Body of pancreas (tissue), 4 donors: Measurements from ENCODE around the gene TPO. TPM values are rescaled to one million over a fixed set of nuclear protein-coding genes. Genes with fewer than 3 reads are reported as not detected.

Experiments
- ATAC-seq: fragments of 150-250 bp; one replicate; pipeline ENCODE4 v1.9.1; 2016
- DNase-seq, 4 donors: peaks; one replicate each; pipeline ENCODE4 v3.0.0-alpha.2; 2019
- H3K27ac ChIP-seq, 4 donors: fragments of 200-600 bp; sonication (generic); 1 replicate in 3 of 4; 2 replicates in 1 of 4; pipeline versions ENCODE4 v1.5.1 to v1.6.1; 2016 to 2019; ENCODE audit warnings: mild to moderate bottlenecking in 1 of 4, mixed read lengths in 1 of 4, moderate library complexity in 1 of 4
- H3K27me3 ChIP-seq, 2 donors: fragments of 200-600 bp; sonication (generic); one replicate each; pipeline ENCODE4 v1.6.0; 2016; ENCODE audit warnings: mild to moderate bottlenecking in 1 of 2
- H3K36me3 ChIP-seq, 2 donors: fragments of 200-600 bp; sonication (generic); replicated peaks in 1 of 2; 2 replicates each; pipeline ENCODE4 v1.5.1; 2016; ENCODE audit warnings: low read depth in 2 of 2; ENCODE audit not compliant: insufficient read depth in 1 of 2
- H3K4me1 ChIP-seq: fragments of 200-600 bp; sonication (generic); one replicate; pipeline ENCODE4 v1.6.0; 2016
- H3K4me3 ChIP-seq, 2 donors: fragments of 200-600 bp; sonication (generic); 1 replicate in 1 of 2; 2 replicates in 1 of 2; pipeline ENCODE4 v1.5.1; 2016 to 2019
- H3K9me3 ChIP-seq, 3 donors: fragments of 200-600 bp; sonication (generic); 1 replicate in 2 of 3; 2 replicates in 1 of 3; pipeline ENCODE4 v1.5.1; 2016
- CTCF ChIP-seq, 7 experiments: fragments of 450-650 bp in 4 of 7; fragments of 200-600 bp in 3 of 7; sonication (generic) in 3 of 7; IDR thresholded peaks; one replicate each; pipeline ENCODE4 v1.5.1; 2016 to 2019; ENCODE audit warnings: antibody characterized with exemption in 7 of 7
- POLR2A ChIP-seq, 3 donors: fragments of 450-650 bp; IDR thresholded peaks; one replicate each; pipeline ENCODE4 v1.6.1; 2016; ENCODE audit warnings: antibody characterized with exemption in 3 of 3, mild to moderate bottlenecking in 2 of 3
- WGBS, 2 donors: methylation state at CpG; one replicate each; pipeline ENCODE4 v1.1.5; 2017; 5-methylcytosine and 5-hydroxymethylcytosine counted together
- intact Hi-C: fragments of 100-400 bp; cut with DNase I; formaldehyde crosslinking; loops from one replicate; pipeline ENCODE4 v1.15.1; 2023
- total RNA-seq, 2 donors: library from RNA; depleted of rRNA; stranded (reverse); fragments of >200 nt; gene quantifications; one replicate each; pipeline ENCODE4 v1.1.0, GENCODE V29; 2016

TPO gene
- total RNA-seq, 2 donors from 2014 or later = 1.0 to 4.3 TPM

DNA sequence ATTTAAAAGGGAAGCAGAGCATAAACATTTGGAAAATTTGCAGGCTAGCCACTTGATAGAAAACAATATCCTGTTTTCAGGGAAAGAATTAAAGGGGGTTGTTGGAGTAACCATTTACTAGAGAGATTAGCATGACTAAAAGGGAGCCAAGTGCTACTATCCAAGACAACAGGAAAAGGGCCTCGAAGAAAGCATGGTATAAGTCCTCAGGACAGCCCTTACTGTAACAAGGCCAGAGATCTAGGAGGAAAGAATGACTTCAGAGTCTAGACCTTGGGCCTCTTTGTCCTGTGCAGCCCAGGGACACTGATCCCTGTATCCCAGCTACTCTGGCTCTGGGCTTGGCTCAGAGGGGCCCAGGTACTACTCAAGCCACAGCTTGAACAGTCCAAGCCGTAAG is 16.6 kb downstream of the TPO start:
- TF ChIP-seq CTCF (IDR thresholded peaks at IDR 0.05) = no peak
- no peak for TF ChIP-seq POLR2A (IDR thresholded peaks at IDR 0.05)
- intact Hi-C loops = no loop called here
- DNase-seq (no peak), ATAC-seq (no peak)
- Histone ChIP-seq H3K27ac (no peak overlapping the region), H3K36me3 (no peaks in the 10 kb centered on the region), H3K4me3 (no peak overlapping the region), H3K9me3 (no peaks in the 10 kb centered on the region), H3K4me1 (no peaks in the 10 kb centered on the region), H3K27me3 (no peaks in the 10 kb centered on the region)
- WGBS, 2 donors = 83 to 88% methylated on average over 1 to 2 of the region's 2 CpGs

GRCh38 chr2:1430491-1430890 is 17.2 kb downstream of the TPO start:
- 58 to 88% methylated on average over 2 of the region's 2 CpGs for WGBS, 2 donors
- intact Hi-C loops = no loop called here
- H3K4me3 ChIP-seq = no peak overlapping the region
- DNase-seq (no peak), ATAC-seq (no peak)
- no peaks in the 10 kb centered on the region for H3K9me3 ChIP-seq
- H3K27me3 ChIP-seq = no peaks in the 10 kb centered on the region
- TF ChIP-seq POLR2A (IDR thresholded peaks at IDR 0.05) (no peak), CTCF (IDR thresholded peaks at IDR 0.05) (no peak)
- no peaks in the 10 kb centered on the region for H3K4me1 ChIP-seq
- H3K27ac ChIP-seq = no peak overlapping the region
- H3K36me3 ChIP-seq = no peaks in the 10 kb centered on the region

DNA sequence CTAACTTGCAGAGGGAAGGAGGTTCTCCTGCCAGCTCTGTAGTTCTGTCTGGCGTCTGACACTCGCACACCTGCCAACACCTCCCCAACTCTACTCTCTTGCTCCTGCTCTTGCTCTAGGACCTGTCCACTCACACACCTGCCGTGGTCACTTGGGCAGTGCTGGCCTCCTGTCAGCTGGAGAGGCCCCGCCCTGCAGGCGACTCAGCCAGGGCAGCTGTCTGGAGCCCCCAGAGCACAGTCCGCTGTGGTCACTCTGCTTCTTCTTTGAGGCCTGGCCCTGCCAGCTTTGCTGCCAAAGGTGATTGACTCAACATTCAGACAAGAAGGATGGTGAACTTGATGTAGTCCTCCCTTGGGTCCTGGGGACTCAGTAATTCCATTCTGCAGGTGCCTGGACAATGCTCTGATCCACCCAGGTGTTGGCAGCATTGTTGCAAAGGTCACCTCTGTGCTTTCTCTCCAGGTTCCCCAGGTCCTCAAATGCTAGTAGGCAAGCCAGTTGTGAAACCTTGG is 18.7 kb downstream of the TPO start:
- H3K27ac ChIP-seq = no peak overlapping the region
- DNase-seq (no peak), ATAC-seq (no peak)
- intact Hi-C loops = no loop called here
- H3K9me3 ChIP-seq = no peaks in the 10 kb centered on the region
- H3K4me3 ChIP-seq = no peak overlapping the region
- no peaks in the 10 kb centered on the region for H3K36me3 ChIP-seq
- H3K27me3 ChIP-seq = no peaks in the 10 kb centered on the region
- no peaks in the 10 kb centered on the region for H3K4me1 ChIP-seq
- TF ChIP-seq CTCF (IDR thresholded peaks at IDR 0.05) = no peak
- TF ChIP-seq POLR2A (IDR thresholded peaks at IDR 0.05) = no peak
- WGBS, 2 donors = 82 to 91% methylated on average over 6 of the region's 6 CpGs

DNA sequence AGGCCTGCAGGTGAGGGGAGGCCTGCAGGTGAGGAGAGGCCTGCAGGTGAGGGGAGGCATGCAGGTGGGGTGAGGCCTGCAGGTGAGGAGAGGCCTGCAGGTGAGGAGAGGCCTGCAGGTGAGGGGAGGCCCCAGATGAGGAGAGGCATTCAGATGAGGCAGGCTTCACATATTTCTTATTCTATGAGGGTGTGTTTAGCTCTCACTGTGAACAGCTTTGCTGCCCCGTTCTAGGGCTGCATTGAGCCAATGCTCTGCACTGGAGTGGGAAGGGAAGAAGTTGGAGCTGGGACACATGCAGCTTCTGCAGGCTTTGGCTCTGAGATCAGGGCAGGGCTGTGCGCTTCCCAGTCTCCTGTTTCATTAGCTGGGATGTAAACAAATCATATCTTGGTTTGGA is 19.5 kb downstream of the TPO start:
- H3K9me3 ChIP-seq = no peaks in the 10 kb centered on the region
- H3K27ac ChIP-seq = no peak overlapping the region
- H3K27me3 ChIP-seq = no peaks in the 10 kb centered on the region
- WGBS, 2 donors = 89 to 97% methylated on average over 2 of the region's 2 CpGs
- DNase-seq (no peak), ATAC-seq (no peak)
- no peak overlapping the region for H3K4me3 ChIP-seq
- H3K4me1 ChIP-seq = no peaks in the 10 kb centered on the region
- intact Hi-C loops = no loop called here
- TF ChIP-seq CTCF (IDR thresholded peaks at IDR 0.05) (no peak), POLR2A (IDR thresholded peaks at IDR 0.05) (no peak)
- no peaks in the 10 kb centered on the region for H3K36me3 ChIP-seq

GRCh38 chr2:1436369-1436768 is 23.1 kb downstream of the TPO start:
- Histone ChIP-seq H3K27me3 (no peaks in the 10 kb centered on the region), H3K27ac (no peak overlapping the region), H3K36me3 (no peaks in the 10 kb centered on the region), H3K9me3 (no peaks in the 10 kb centered on the region), H3K4me1 (no peaks in the 10 kb centered on the region), H3K4me3 (no peak overlapping the region)
- TF ChIP-seq CTCF (IDR thresholded peaks at IDR 0.05) (no peak), POLR2A (IDR thresholded peaks at IDR 0.05) (no peak)
- 88 to 94% methylated on average over 9 of the region's 9 CpGs for WGBS, 2 donors
- intact Hi-C loops = no loop called here
- DNase-seq = no peak
- ATAC-seq = no peak
